A673 (cell line): ENCODE measurements around the gene KMT2C. TPM values are rescaled to one million over a fixed set of nuclear protein-coding genes. Genes with fewer than 3 reads are reported as not detected.
"Not testable (repeated sequence)": the region's sequence is repeated elsewhere in the genome, so short reads cannot be mapped to it uniquely, and the experiment has no call there.

Source experiments
- BruUV-seq: library from RNA; stranded (reverse); fragments of 400-500 nt; replicated peaks from 2 replicates; lab custom pipeline; 2021; lab: Mats Ljungman, UMichigan
- CTCF ChIA-PET: fragments of 300-600 bp; sonication (Branson Sonifier 250); formaldehyde crosslinking; loops from one replicate; lab custom pipeline; 2022; ENCODE audit warnings: antibody characterized with exemption; lab: Charles Lee
- POLR2A ChIA-PET: fragments of 300-600 bp; sonication (Branson Sonifier 250); formaldehyde crosslinking; loops from one replicate; lab custom pipeline; 2022; ENCODE audit warnings: antibody characterized with exemption; ENCODE audit not compliant: low non-redundant PET; lab: Charles Lee
- DNase-seq: peaks from one replicate; pipeline ENCODE4 v3.0.0-alpha.2; 2015; ENCODE audit warnings: low spot score
- H3K27ac ChIP-seq: fragments of 200-600 bp; sonication (generic); 2 replicates; pipeline ENCODE4 v1.5.1; 2016; ENCODE audit warnings: mixed run types, low read depth, mild to moderate bottlenecking, mixed read lengths, antibody characterized with exemption, low read length; ENCODE audit not compliant: poor library complexity, severe bottlenecking
- H3K27me3 ChIP-seq: fragments of 200-600 bp; sonication (generic); replicated peaks from 2 replicates; pipeline ENCODE4 v1.6.1; 2017; ENCODE audit warnings: mixed run types, low read depth, mild to moderate bottlenecking, mixed read lengths, antibody characterized with exemption, low read length; ENCODE audit not compliant: insufficient read depth, poor library complexity
- H3K36me3 ChIP-seq: fragments of 200-600 bp; sonication (generic); 2 replicates; pipeline ENCODE4 v1.6.1; 2016; ENCODE audit warnings: mixed run types, mild to moderate bottlenecking, mixed read lengths, antibody characterized with exemption, low read length; ENCODE audit not compliant: insufficient read depth, poor library complexity, severe bottlenecking
- H3K4me1 ChIP-seq: fragments of 200-600 bp; sonication (generic); 2 replicates; pipeline ENCODE4 v1.6.1; 2017; ENCODE audit warnings: mixed run types, mild to moderate bottlenecking, mixed read lengths, antibody characterized with exemption, low read length; ENCODE audit not compliant: insufficient read depth, poor library complexity, severe bottlenecking
- H3K4me3 ChIP-seq: fragments of 200-600 bp; sonication (generic); 2 replicates; pipeline ENCODE4 v1.5.1; 2016; ENCODE audit warnings: low read depth, mixed run types, mild to moderate bottlenecking, mixed read lengths, low read length; ENCODE audit not compliant: poor library complexity, severe bottlenecking
- H3K9me3 ChIP-seq: fragments of 200-600 bp; sonication (generic); 2 replicates; pipeline ENCODE4 v1.6.1; 2016; ENCODE audit warnings: mixed run types, low read depth, mild to moderate bottlenecking, mixed read lengths, antibody characterized with exemption, low read length; ENCODE audit not compliant: poor library complexity, severe bottlenecking
- CTCF ChIP-seq: fragments of 300-800, 200-600 bp; sonication (generic); conservative IDR thresholded peaks from 2 replicates; pipeline ENCODE4 v1.5.1; 2017; ENCODE audit warnings: low read depth, mild to moderate bottlenecking, antibody characterized with exemption, low read length, moderate library complexity, mixed read lengths
- EZH2 ChIP-seq: fragments of 200-600 bp; sonication (generic); IDR thresholded peaks from 2 replicates; pipeline ENCODE4 v1.6.1; 2017; ENCODE audit warnings: borderline replicate concordance, low read depth, mild to moderate bottlenecking, mixed read lengths, antibody characterized with exemption, low read length; ENCODE audit not compliant: poor library complexity, severe bottlenecking
- intact Hi-C: fragments of 100-400 bp; cut with micrococcal nuclease; formaldehyde crosslinking; loops from one replicate; pipeline ENCODE4 v1.10.0; 2022; ENCODE audit not compliant: unreplicated experiment
- total RNA-seq: library from RNA; stranded (reverse); gene quantifications from 2 replicates; pipeline ENCODE4 v1.2.3, GENCODE V29; 2021

KMT2C gene
- total RNA-seq, 1 experiment from 2014 or later = 52.9 TPM

GRCh38 chr7:152362128-152362926 lies 73.5 kb downstream of the KMT2C start:
- Histone ChIP-seq H3K4me1 (no peaks in the 10 kb centered on the region), H3K27me3 (no peaks in the 10 kb centered on the region), H3K9me3 (no peaks in the 10 kb centered on the region), H3K4me3 (no peak overlapping the region), H3K36me3 (no peaks in the 10 kb centered on the region), H3K27ac (no peak overlapping the region)
- intact Hi-C loops = no loop called here
- DNase-seq = no peak
- TF ChIP-seq EZH2 = no peak
- ChIA-PET POLR2A (no interaction called here), CTCF (no interaction called here)
- no TSS peak for BruUV-seq

GRCh38 chr7:152355474-152356057 lies 80.2 kb downstream of the KMT2C start:
- TF ChIP-seq EZH2 (no peak), CTCF (no peak)
- ChIA-PET CTCF (no interaction called here), POLR2A (no interaction called here)
- no TSS peak for BruUV-seq
- H3K9me3 ChIP-seq = no peaks in the 10 kb centered on the region
- no peak overlapping the region for H3K27ac ChIP-seq
- no peak overlapping the region for H3K4me3 ChIP-seq
- intact Hi-C loops = no loop called here
- no peaks in the 10 kb centered on the region for H3K4me1 ChIP-seq
- no peaks in the 10 kb centered on the region for H3K27me3 ChIP-seq
- no peak for DNase-seq
- H3K36me3 ChIP-seq = peaks cover 2% of the 10 kb centered on the region

- H3K36me3 ChIP-seq = peaks cover 5% of the 10 kb centered on the region
- no TSS peak for BruUV-seq
- no peaks in the 10 kb centered on the region for H3K9me3 ChIP-seq
- ChIA-PET CTCF (no interaction called here), POLR2A (no interaction called here)
- no peaks in the 10 kb centered on the region for H3K27me3 ChIP-seq
- no peaks in the 10 kb centered on the region for H3K4me1 ChIP-seq
- intact Hi-C loops = no loop called here
- no peak overlapping the region for H3K27ac ChIP-seq
- no peak overlapping the region for H3K4me3 ChIP-seq
- DNase-seq = no peak
- TF ChIP-seq CTCF (no peak), EZH2 (no peak)
These were observed 81.7 kb downstream of the KMT2C start for GRCh38 chr7:152354061-152354460.

- POLR2A ChIA-PET, H3K27me3 ChIP-seq, H3K36me3 ChIP-seq, H3K9me3 ChIP-seq, BruUV-seq, H3K4me3 ChIP-seq, H3K27ac ChIP-seq, intact Hi-C loops, CTCF ChIA-PET, DNase-seq, H3K4me1 ChIP-seq: not testable (repeated sequence)
These were observed 82.5 kb downstream of the KMT2C start for GRCh38 chr7:152353281-152353680.

GRCh38 chr7:152351747-152352146 lies 84.1 kb downstream of the KMT2C start:
- H3K27me3 ChIP-seq, intact Hi-C loops, POLR2A ChIA-PET, DNase-seq, H3K9me3 ChIP-seq, H3K27ac ChIP-seq, H3K4me3 ChIP-seq, BruUV-seq, H3K4me1 ChIP-seq, CTCF ChIA-PET: not testable (repeated sequence)
- H3K36me3 ChIP-seq = peaks cover 16% of the 10 kb centered on the region
